ENCODE results near the gene ARFGEF3.

The ARFGEF3 gene

GRCh38 chr6:138215093-138215782 is 53.5 kb downstream of the ARFGEF3 start:
- DNase-seq (ENCODE audit: low spot score), result no peak

DNA sequence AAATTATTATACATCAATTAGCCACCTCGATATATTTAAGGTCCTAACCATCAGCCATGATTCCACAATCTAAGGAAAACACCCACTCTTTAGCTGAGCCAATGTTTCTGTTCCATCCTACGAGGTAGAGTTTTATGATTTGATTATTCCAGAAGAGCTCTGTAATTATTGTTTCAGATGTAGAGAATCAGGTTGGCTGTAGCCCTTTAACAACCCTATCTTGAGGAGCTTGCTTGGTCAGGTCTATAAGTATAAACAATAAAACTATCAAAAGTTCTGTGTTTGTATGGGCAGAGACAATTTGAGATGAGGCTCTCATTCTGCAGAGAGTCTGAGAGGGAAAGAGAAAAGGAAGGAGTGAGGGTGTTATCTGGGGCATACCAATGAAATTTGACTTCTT is 56.7 kb downstream of the ARFGEF3 start, which contains the start of gene PBOV1:
PBOV1 (minus strand) TSS at position 43 of the 400 bp plus-strand sequence. CDS start 96 bp downstream, outside the sequence.
- DNase-seq (ENCODE audit: low spot score), result no peak

- no peak for DNase-seq (ENCODE audit: low spot score)
These were observed 57.7 kb downstream of the ARFGEF3 start for GRCh38 chr6:138219398-138219797.

DNA sequence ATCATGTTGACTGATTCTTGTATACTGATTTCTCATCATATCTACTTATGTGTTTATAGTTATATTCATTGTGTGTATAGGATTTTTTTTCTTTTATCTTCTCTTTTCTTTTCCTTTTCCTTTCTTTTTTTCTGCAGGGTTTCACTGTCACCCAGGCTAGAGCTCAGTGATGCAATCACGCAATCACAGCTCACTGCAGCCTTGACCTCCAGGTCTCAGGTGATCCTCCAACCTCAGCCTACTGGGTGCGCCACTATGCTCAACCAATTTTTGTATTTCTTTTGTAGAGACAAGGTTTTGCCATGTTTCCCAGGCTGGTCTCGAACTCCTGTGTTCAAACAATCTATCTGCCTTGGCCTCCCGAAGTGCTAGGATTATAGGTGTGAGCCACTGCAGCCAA is 58.2 kb downstream of the ARFGEF3 start:
- DNase-seq (ENCODE audit: low spot score), result no peak

DNA sequence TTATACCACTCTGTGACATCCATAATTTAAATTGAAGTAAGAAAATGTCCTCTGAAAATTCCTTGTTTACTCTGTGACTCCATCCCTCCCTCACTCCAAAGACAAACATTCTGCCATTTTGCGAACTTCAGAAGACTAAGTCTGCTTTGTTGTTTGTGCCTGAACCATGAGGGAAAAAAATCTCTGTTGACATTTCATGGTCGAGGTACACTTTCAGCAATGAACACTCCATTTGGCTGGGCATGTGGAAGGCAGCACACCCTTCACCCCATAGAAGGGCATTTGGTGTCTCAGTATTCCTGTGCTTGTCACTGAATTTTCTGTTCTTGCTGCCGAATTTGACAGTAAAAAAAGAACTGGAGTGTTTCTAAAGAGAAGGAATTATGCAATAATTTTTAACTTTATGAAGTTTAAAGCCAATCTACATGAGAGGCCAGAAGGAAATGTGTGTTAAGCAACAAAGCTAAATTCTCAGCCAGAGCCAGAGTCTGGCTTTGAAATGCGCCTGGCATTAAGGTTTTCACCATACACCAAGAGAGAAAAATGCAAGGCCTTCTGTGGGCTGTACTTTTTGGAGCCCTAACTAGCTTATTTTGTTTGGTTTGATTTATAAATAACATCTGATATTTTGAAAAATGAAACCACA is 61.3 kb downstream of the ARFGEF3 start:
- no peak for DNase-seq (ENCODE audit: low spot score)

DNA sequence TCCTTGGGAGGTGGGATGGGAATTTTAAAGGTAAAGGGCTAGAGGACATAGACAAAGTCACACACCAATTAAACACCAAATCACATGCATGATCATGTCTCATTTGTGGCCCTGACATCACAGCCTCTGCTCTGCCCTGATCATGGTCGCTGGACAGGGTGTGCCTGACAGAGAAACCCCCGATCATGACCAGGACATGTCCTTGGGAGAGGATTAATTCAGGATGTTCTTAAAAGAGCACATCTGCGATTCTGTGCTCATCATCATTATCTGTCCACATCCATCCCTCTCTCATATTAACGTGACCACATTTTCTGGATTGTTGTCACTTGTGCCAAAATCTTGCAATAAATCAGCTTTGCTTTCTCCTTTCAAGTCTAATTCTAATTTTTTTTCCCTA is 64.2 kb downstream of the ARFGEF3 start:
- DNase-seq (ENCODE audit: low spot score), result no peak

GRCh38 chr6:138226700-138227315 is 65.1 kb downstream of the ARFGEF3 start:
- no peak for DNase-seq (ENCODE audit: low spot score)

DNA sequence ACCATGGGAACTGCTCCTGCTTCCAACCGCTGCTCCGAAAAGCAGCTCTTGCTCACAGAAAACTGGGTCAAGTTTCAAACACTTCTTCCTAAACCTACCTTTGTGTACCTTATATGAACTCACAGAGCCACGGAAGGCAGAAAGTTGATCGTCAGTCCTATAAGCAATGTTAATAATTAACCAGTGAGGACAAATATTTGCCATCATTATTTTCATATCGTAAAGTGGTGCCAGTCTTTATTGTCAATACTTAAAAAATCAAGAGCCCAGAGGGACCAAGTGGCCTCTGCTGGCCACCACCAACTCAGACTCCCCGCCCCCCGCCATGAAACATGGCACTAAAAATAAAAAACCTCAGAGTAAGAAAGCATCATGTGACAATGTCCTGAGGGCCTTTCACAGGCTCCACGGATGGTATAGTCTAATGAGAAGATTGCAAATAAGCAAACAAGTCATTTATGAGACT is 65.6 kb downstream of the ARFGEF3 start:
- DNase-seq (ENCODE audit: low spot score), result no peak

DNA sequence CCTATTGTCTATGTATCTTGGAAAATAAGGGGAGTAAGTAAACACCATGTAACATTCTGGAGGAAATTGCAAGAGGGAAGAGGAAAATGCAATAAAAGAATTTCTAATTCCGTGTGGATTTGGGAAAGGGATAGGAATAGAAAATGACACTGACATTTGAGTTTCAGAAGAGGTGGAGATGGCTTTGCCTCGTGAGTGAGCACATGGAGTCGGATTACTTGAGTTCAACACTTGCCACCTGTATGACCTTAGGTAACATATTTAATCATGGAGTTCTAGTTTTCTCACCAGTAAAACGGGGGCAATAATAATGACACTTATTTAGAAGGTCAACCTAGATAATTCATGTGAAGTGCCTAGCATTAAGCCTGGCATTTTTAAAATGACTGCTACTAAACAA is 67.3 kb downstream of the ARFGEF3 start:
- DNase-seq (ENCODE audit: low spot score), result no peak

DNA sequence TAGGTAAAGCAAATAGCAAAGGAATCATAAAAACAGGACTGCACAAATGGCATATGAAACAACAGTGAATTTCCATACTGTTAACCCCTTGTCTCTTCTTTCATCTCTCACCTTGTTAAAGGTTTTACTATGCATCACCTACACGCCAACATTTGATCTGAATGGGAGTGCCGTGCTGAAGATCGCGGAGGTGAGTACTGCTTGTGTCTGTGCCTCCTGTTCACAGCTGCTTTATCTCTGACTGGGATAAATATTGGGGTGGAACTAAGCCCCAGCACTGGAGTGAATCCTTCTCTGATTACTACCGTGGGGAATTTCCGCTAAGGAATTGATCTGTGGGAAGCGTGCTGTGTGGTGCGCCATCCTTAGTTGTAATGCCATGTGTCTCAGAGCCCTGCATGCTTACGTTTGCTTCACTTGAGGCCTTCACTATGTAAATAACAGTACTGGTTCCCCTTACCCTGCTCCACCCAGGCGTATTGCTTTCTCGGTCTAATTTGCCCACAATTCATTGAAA is 68.0 kb downstream of the ARFGEF3 start:
- DNase-seq (ENCODE audit: low spot score), result no peak

- no peak for DNase-seq (ENCODE audit: low spot score)
These were observed 68.5 kb downstream of the ARFGEF3 start for GRCh38 chr6:138230221-138230620.

GRCh38 chr6:138230759-138231380 is 69.1 kb downstream of the ARFGEF3 start:
- no peak for DNase-seq (ENCODE audit: low spot score)

GRCh38 chr6:138231381-138231886 is 69.7 kb downstream of the ARFGEF3 start:
- no peak for DNase-seq (ENCODE audit: low spot score)

- DNase-seq (ENCODE audit: low spot score), result no peak
These were observed 72.6 kb downstream of the ARFGEF3 start for GRCh38 chr6:138234363-138234762.

- no peak for DNase-seq (ENCODE audit: low spot score)
These were observed 73.5 kb downstream of the ARFGEF3 start for GRCh38 chr6:138235205-138235604.

DNA sequence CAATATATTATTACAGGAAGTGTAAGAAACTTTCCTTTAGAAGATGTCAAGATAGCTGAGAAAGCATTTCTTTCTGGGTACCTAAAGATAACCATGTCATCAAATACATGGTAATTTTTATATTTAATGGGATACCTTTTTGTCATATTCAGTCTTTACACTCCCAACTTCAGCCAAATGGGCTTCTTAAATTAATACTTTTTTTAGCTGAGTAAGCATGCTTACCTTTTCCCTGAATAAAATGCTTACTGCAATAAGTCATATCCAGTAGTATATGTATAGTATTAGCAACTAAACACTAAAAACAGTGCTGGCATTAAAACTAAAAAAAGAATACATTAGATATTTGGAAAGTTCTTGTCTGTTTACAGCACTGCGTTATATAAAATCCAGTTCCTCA is 74.0 kb downstream of the ARFGEF3 start:
- no peak for DNase-seq (ENCODE audit: low spot score)

DNA sequence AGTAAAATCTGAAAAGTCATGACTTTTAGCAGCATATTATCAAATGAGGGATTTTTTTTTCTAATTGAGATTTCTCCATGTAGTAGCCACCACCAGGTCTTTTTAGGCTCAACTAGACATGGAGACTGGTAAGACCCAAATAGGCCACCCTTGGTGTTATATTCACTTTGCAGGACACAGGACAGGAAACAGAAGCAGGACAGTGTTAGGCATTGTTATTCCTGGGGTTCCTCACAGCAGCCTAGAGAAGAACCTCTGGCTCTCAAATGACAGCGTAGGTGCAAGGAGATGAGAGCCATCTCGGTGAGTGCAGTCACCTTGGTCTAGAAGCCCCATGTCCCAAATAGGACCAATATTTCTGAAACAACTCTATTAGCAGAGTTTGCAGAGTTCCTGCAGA is 75.7 kb downstream of the ARFGEF3 start:
- no peak for DNase-seq (ENCODE audit: low spot score)

GRCh38 chr6:138238368-138238767 is 76.6 kb downstream of the ARFGEF3 start:
- no peak for DNase-seq (ENCODE audit: low spot score)

- DNase-seq (ENCODE audit: low spot score), result no peak
These were observed 78.0 kb downstream of the ARFGEF3 start for GRCh38 chr6:138239774-138240173.

DNA sequence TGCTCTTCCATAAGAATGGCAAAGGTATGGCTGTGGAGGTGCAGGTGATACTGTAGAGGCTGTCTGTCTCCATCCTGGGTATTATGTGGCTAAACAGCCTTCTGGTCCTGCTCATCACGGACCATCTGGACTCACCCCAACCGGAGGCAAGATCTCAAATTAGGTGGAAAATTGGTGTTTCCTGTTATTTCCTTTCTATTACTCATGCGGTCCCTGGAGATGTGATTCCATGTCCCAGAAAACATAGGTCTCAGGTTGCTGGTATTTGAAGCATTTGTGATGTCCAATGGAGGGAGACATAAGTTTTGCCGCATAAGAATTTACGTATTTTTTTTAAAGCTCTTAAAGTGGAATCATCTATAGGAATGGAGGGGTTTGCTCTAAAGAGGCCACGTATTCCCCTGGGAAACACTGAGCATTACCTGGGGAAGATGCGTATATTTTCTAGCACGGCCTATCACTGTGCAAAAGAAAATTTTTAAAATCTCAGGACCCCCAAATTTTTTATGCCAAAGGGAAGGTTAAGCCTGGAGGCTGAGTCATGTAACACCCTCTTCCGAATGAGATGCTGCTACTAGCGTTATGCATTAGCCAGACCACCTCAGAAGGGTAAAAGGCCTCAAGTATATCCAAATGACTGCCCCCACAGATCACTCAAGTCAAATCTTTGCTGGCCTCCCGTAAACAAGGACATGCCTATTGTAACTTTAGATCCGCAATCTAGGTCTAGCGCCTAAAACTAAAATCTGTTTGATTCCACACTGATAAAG is 78.9 kb downstream of the ARFGEF3 start:
- no peak for DNase-seq (ENCODE audit: low spot score)

GRCh38 chr6:138241381-138241780 is 79.6 kb downstream of the ARFGEF3 start:
- DNase-seq (ENCODE audit: low spot score), result no peak

GRCh38 chr6:138241934-138242333 is 80.2 kb downstream of the ARFGEF3 start:
- no peak for DNase-seq (ENCODE audit: low spot score)
